Heart left ventricle (tissue), 13 donors: ENCODE data around the gene R3HDM2.

Source experiments
- POLR2A ChIP-seq, 2 donors: fragments of 450-650 bp; IDR thresholded peaks; one replicate each; pipeline ENCODE4 v1.6.1; 2017; ENCODE audit warnings: antibody characterized with exemption in 2 of 2, mild to moderate bottlenecking in 2 of 2, moderate library complexity in 2 of 2
- TF ChIP-seq, protein P1 (sequence below), 12 donors: fragments of 200-600 bp; sonication (generic) in 4 of 12; IDR thresholded peaks; one replicate each; pipeline versions ENCODE4 v1.5.0 to v1.8.0; 2018 to 2022; ENCODE audit warnings: antibody characterized with exemption in 12 of 12, mild to moderate bottlenecking in 5 of 12
- donor health status: ischemic (EF 13 %, LVEDD 7.1; RV severe dilation, severe dysfunction).
- donor health status: DM: no; HTN: yes; CAD: no.
- donor health status: DM: no; HTN: no; CAD: no.
- donor health status: ischemic (EF 25% LVEDD 6.9; RV normal size, moderate dysfunction).
- donor health status: ischemic (EF 25% LVEDD 5.7; RV mildly dilated, moderate dysfunction).
- donor health status: ischemic (EF 35%, LVEDD 5.7; RV mildly dilated, moderate dysfunction).
- donor health status: nonischemic (EF 11% LVEDD 7.7; RV severe dilation, severe dysfunction).
- donor health status: DM: yes; HTN: yes; CAD: no.
- donor health status: PGD.
- donor health status: ischemic (EF 29% LVEDD 5.4; RV normal size, mild dysfunction).
- donor health status: nonischemic (EF 23%, LVEDD 6.1; RV moderate dilation, normal function).

DNA sequence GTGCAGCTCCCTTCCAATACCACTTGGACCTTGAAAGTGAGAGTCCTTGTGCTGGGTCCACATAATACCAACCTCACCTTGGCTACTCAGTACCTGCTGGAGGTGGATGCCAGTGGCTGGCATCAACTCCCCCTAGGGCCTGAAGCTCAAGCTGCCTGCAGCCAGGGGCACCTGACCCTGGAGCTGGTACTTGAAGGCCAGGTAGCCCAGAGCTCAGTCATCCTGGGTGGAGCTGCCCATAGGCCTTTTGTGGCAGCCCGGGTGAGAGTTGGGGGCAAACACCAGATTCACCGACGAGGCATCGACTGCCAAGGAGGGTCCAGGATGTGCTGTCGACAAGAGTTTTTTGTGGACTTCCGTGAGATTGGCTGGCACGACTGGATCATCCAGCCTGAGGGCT is 18.5 kb upstream of the R3HDM2 start:
- TF ChIP-seq, protein P1, sequence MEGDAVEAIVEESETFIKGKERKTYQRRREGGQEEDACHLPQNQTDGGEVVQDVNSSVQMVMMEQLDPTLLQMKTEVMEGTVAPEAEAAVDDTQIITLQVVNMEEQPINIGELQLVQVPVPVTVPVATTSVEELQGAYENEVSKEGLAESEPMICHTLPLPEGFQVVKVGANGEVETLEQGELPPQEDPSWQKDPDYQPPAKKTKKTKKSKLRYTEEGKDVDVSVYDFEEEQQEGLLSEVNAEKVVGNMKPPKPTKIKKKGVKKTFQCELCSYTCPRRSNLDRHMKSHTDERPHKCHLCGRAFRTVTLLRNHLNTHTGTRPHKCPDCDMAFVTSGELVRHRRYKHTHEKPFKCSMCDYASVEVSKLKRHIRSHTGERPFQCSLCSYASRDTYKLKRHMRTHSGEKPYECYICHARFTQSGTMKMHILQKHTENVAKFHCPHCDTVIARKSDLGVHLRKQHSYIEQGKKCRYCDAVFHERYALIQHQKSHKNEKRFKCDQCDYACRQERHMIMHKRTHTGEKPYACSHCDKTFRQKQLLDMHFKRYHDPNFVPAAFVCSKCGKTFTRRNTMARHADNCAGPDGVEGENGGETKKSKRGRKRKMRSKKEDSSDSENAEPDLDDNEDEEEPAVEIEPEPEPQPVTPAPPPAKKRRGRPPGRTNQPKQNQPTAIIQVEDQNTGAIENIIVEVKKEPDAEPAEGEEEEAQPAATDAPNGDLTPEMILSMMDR (IDR thresholded peaks at IDR 0.05), result no peak
- no peak for TF ChIP-seq POLR2A (IDR thresholded peaks at IDR 0.05)
